ENCODE data around the gene TMEM131.

TMEM131 gene

DNA sequence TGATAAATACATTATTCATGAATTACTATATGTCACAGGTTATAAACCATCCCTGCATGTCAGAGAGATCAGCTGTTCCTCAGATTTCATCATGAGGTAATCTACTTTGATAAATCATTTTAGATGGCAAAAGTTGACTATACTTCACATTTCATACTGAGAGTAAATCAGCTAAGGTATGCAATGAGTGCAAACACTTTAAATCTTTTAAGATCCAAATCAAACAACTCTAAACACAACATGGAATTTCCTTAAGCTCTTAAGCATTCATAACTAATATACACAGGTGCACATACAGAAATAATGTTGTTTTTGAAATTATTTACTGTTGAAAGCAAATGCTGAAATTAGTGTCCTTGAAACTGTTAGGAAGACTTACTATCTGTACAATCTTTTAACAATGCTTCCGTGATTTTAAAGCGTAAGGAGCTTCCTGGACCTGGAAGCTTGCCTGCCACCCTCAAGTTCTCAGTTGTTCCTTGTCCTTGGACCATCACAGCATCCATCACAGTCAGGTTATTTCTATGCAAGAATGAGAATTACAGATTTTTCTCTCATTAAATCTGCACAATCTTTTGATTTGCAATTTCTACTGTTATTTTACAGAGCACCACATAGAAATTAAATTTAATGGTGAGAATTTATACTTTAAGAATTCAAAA lies 199.2 kb downstream of the TMEM131 start:
- DNase-seq = no peak

- no peak for DNase-seq
Observed at GRCh38 chr2:97792416-97792815, 203.3 kb downstream of the TMEM131 start.

- no peak for DNase-seq
Observed at GRCh38 chr2:97788986-97789644, 206.6 kb downstream of the TMEM131 start.

GRCh38 chr2:97785818-97786217 lies 209.9 kb downstream of the TMEM131 start:
- no peak for DNase-seq

DNA sequence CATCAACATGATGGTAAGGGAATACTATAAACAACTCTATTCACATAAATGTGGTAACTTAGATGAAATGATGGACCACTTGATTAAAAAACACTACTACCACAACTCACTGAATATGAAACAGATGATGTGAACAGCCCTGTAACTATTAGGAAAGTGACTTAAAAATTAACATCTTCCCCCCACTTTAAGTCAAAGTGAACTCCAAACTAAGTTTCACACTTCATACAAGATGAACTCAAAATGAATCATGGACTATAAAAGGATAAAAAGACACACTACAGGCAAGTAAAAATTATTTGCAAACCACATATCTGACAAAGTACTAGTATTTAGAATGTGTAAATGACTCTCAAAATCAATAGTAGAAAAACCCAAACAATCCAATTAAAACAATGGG lies 210.8 kb downstream of the TMEM131 start:
- DNase-seq = no peak

GRCh38 chr2:97781981-97782380 lies 213.8 kb downstream of the TMEM131 start:
- no peak for DNase-seq

DNA sequence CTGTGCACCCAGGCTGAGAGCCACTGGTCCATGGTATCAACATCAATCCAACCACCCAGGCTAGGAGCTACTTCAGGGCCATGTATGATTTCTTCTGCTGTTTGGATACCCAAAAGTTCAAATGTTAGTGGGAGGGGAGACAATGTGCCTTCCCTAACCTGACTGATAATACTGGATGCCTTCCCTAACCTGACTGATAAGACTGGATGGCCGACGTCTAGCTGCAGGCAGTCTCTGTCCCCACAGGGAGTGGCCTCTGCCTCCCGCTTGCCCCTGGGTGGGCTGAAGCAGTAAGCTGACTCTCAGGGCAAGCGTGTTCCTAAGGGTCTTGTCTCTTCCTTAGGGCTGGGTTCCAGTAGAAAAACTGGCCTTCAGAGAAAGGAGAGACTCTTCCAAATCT lies 216.6 kb downstream of the TMEM131 start:
- no peak for DNase-seq

DNA sequence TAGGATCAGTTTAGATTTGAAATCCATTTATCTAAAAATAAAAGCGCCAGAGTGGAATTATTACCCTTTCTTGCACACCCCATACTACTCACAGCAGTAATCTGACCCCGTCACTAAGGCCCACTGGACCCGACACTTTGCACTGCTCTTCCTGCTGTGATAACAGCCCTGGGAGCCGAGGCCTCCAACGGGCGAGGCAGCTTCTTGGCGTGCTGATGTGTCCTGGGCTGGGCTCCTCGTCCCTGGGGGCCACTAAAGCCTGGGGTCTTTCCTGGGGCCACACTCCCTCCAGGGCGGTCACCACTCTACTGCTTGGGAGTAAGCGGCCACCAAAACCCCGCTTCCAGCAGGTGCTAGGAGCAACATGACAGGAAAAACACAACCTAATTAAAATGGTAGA lies 220.7 kb downstream of the TMEM131 start:
- DNase-seq = no peak

GRCh38 chr2:97774425-97774824 lies 221.3 kb downstream of the TMEM131 start:
- no peak for DNase-seq

GRCh38 chr2:97770445-97770844 lies 225.3 kb downstream of the TMEM131 start:
- DNase-seq = no peak

GRCh38 chr2:97769711-97770110 lies 226.0 kb downstream of the TMEM131 start:
- no peak for DNase-seq

DNA sequence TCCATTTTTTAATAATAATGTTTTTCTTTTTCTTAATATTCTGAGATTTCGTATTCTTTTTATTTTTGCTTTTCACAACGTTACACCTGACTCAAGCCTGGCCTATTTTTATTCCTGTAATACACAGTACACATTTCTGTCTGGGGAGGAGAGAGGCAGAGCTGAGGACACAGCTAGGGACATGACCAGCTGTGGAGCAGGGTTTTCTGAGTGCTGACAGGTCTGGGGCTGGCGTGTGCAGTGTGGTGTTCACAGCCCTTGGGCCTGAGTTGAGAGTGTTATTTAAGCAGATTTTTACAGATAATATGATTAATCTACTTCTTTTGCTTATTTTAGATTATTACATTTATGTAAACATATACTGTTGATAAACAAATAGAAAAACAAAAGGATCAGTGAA lies 226.4 kb downstream of the TMEM131 start:
- DNase-seq = no peak

GRCh38 chr2:97766567-97766966 lies 229.2 kb downstream of the TMEM131 start:
- DNase-seq = no peak

- peak; percentile 84 for DNase-seq
Observed at GRCh38 chr2:97765933-97766332, 229.8 kb downstream of the TMEM131 start.

DNA sequence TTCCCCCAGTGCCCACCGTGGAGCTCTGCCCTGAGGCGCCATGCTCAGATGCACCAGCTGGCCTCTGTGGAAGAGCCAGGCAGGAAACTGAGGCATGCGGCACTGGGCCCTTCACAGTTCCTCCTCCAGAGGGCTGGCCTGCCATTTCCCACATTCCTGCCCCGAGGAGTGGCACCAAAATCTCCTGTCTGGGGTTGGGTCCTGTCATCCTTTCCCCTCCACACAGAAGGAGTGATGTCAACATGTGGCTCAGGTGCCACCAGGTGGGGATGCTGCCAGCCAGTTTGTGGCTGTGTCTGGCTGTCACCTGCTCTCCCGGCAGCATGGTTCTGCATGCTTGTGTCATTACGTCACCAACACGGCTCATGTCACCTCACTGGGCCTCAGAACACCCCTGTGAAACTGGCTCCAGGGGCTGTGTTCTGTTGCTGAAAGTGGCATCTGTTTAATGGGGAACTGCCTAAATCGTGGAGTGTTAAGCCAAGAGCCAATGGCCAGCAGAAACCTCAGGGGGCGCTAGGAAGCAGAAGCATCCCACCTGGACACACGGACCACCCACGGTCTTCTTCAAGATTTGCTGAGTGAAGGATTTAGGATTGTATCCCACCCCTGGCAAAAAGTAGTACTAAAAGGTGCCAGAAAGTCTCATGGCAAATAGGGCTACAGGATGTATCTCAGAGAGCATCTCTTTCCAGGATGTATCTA lies 231.0 kb downstream of the TMEM131 start:
- DNase-seq = no peak

DNA sequence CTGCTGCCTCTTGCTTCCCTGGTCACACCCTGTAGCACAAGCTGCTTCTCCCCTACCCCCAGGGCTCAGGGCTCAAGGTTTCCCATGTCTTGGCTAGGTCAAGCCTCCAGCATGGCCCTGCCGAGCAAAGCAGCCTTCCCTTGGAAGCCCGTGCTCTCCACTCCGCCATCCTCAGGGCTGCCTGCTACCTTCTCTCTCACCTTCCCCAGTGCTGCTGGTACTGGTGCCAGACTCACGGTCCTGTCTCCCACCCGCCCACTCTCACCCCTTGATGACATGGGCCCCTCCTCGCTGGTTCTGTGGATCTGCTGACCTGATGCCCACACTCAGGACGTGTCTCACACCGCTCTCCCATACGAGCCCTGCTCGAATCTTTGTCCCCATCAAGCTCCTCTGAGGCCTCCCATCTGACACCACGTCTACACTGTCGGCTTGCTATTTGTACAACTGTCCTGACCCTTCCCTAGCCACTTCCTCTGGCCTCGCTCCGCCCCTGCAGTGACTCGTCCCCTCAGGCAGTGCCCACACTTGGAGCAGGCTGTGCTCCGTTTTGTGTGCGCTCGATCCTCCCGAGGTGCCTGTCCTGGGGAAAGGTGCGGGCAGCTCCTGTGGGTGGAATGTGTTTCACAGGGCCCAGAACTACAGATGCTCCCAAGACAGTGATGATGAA lies 232.4 kb downstream of the TMEM131 start:
- no peak for DNase-seq

- DNase-seq = no peak
Observed at GRCh38 chr2:97761192-97761591, 234.6 kb downstream of the TMEM131 start.

DNA sequence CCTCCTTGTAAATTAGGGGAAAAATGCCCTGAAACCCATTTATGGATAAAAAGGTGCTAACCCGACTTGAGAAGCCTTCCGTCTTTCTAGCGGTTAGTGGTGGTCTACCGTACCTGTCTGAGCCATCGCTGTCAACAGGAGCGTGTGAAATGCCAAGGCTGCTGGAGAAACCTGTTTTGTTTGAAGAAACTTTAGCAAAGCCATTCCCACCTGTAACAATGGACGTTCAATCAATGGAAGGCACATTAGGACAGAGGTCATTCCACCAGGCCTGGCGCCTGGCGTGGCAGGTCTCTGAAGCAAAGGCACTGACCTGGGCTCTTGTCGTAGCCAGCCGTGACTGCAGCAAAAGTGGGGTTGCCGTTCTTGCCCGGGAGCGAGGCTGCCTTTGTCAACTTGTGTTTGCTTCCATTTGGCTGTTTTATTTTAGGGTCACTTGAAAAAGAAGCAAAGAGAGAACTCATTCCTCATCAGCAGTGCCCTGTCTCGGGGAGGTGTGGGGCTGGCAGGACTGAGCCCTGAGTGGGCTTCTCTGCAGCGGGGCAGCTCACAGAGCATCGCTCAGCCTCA lies 235.2 kb downstream of the TMEM131 start:
- no peak for DNase-seq

DNA sequence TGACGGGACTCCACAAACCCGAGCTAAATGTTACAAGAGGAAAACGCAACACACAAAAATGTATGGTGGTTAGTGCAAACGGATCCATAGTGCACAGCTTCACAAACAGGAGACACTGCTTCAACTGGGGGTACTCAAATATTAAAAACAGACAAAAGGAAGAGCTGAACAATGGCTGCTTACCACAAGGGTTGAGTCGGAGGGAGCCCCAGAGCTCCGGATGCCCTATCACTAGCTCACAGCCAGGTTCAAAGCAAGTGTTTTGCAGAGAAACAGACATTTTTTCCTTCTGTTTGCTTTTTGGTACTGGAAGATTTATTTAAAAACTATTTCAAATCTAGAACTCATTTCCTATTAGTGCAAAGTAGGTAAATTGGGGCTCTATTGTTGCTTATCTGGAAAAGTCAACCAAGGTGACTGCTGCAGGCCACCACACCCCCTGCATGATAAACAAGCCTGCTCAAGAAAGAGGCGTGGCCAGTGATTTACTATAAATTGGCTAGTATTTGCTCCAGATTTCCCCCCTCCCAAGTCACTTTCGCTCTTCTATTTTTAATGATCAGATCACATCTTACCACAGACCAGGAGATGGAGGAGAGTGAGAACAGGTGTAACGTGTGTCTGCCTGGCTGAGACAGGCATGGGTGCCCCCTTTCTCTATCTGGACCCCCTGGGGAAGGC lies 235.9 kb downstream of the TMEM131 start:
- DNase-seq = no peak

DNA sequence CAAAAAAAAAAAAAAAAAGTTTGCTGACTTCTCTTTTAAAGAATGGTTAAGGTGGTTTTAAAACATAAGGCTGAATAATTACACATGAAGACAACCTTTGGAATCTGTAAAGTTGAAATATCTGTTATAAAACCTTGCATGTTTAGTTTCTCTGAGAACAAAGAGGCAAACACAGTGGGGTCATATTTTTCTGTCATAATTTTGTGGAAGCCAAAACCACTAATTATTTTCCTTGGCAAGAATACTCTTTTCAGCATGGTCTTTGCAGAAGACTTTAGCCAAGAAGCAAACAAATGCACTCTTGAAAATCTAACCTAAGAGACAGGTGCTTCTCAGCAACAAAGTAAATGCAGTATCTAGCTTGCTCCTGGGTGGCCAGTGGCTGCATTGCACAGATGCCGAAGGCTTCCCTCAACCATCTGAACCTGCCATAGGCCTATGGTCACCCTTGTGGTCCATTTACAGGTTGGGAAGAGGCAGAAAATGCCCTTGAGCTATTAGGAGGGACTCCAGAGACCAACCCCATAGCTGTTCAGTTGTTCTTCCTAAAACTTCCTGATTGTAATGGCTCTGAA lies 237.5 kb downstream of the TMEM131 start:
- no peak for DNase-seq

DNA sequence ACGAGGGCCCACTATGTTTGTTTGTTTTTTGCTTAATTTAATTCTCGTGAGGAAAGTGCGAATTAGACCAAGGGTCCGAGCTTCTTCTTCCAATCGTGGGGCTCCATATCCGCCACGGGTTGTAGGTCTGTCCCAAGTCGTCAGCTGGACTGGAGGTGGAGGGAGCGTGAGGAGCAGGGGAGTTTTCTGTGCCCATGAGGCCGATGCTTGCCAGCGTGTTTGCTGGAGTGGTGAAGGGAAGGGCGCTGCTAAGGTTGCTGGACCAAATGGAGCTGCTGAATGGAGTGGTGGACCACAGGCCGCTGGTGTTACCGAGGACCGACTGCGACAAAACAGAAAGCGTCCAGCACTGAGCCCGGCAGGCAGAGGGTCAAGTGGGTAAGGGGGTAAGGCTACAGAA lies 238.7 kb downstream of the TMEM131 start:
- no peak for DNase-seq

DNA sequence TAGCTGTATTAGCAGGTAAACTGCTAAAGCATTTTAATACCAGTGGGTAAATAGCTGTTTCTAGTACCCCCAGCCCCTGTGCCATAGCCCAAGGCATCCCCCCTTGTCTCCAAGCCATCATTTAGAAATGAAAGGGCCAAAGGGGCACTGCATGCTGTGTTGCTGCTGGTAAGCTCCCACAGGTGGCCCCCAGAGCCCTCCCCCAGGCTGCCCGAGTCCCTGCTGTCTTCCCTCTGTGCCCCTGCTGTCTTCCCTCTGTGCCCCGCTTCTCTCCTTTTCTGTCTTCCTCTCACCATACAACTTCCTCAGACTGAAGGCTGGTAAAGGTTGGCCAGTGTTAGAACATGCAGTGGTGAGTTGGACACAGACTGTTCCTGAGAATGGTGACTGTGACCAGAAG lies 240.3 kb downstream of the TMEM131 start:
- no peak for DNase-seq

Data from NCI-H187 treated with DMSO at 0.1 percent for 48 hours (cell line).